Germinal center (tissue), 1 donor: ENCODE results near the gene SMTNL2.
"Not testable (repeated sequence)": the region's sequence is repeated elsewhere in the genome, so short reads cannot be mapped to it uniquely, and the experiment has no call there.

ENCODE experiments used
- DNase-seq: peaks from one replicate; pipeline ENCODE4 v3.0.0; 2012; ENCODE audit warnings: mixed read lengths, low spot score

SMTNL2 gene

DNA sequence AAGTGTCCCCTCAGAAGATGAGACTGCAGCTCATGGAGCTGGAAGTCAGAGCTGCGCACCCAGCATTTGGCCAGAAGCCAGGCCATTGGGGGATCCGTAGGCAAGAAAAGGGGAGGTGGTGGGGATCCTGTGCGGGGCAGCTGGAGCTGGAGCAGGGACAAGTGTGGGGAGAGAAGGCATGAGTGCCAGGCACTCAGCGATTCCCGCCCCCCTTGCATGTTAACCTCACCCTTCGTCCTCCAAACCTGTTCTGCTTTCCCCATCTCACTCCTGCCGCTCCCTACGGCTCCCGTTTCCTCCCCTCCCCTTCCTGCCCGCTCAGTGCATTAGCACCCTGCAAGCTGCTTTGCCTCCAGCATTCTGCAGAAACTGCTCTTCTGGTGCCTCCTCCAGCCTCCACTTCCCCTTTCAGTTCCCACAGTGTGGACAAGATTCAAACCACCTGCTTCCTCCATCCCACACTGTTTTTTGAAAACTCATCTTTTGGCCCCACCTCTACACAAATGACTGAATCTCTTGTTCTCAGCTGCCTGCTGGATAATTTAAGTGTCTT, 51.6 kb downstream of the SMTNL2 start:
- peak; percentile 56 for DNase-seq

DNA sequence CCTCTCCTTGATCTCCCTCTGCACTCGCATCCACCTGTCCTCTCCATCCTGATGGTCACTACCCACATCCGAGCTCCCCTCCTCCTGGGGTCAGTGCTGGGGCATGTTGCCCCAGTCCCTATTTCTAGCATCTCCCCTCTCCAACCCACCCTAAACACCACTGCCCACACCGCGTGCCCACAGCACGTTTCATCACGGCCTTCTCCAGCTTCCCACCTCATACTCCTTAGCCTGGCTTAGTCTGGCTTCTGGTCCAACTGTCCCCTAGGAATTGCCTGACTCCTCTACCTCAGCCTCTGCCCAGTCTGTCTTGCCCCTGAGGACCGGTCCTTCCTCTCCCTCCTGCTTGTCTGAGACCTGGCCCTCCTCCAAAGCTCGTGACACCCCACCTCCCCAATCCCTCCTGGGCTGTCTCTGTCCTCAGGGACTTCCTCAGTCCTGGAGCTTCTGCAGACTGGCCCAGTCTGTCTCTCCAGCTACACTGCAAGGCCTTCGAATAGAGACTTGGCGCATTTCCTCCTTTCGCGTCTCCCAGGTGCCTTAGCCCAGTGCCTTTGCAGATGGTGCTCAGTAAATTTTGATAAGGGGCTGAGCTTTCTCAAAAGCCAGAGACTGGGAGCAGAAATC, 52.3 kb downstream of the SMTNL2 start:
- DNase-seq: peak; percentile 28

DNA sequence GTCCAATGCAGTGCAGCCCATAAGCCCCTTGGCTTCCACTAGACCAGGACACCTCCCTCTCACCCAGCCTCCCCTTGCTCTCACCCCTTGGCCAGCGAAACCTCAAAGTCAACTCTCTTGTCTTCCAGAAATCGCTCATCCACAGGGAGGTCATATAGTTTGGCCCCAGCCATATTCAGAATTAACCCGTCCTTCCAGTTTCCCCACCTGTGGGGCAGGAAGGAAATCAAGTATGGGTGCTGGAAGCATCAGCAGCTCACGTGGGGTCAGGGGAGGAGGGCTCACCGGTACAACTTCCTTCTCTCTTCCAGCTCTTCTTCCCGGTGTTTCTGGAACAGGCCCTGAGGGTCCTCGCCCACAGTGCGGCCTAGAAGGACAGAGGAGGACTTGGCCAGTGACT, 54.4 kb downstream of the SMTNL2 start:
- not testable (repeated sequence) for DNase-seq

DNA sequence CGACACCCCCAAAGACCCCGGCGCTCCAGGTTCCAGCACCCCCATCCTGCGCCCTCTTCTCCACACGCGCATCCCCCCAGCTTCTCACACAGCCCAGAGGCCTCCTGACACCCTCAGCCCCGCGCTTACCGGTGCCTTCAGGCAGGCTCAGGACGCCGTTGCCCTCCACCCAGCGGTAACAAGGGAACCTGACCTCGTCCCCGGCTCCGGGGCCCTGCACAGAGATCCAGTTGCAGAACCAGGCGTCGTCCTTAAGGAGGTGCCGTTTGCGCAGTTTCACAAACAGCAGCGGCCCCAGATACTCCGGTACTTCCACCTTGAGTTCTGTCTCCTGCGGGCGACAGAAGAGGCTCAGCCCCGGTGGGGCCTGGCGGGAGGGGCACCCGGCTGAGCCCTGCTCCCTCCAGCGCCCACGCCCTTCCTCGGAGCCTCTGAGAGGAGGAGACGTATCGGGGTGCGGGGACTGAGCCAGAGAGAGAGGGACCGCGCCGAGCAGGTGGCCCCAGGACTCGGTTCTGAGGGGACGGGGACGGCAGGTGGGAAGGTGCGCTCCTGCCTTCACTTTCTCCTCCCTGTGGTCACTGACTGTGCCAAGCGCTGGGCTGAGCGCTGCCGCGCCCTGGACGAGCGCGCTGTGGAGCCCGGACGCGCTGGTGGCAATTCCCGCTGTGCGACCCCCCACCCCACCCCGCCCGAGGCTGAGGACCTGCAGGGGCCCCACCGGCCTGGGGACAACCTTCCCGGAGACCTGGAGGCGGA, 55.2 kb downstream of the SMTNL2 start:
- peak; percentile 19 for DNase-seq

DNA sequence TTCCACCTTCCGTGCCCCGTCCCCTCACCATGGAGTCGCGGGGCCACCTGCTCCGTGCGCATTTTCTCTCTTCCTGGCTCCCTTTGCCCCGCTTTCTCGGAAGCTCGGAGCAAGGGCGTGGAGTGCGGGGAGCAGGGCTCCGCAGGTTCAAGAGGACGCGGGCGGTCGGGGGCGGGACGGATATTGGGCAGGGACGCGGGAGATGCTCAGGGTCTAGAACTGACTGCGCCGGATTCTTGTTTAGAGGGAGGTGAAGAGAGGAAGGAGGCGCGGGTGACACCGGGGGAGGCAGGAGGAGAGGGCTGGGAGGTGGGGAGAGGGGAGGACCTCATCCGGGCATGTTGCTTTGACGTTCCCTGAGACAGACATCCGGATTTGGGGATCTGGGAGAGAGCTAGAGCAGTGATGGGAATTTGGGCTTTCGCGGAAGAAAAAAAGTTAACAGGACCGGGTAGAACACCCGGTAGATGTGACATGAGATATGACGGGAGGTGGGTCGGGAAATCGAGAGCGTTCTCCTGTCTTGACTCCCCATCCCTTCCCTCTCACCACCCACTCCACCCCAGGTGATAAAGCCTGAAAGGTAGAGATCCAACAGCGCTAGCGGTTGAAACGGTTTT, 56.4 kb downstream of the SMTNL2 start:
- not testable (repeated sequence) for DNase-seq

DNA sequence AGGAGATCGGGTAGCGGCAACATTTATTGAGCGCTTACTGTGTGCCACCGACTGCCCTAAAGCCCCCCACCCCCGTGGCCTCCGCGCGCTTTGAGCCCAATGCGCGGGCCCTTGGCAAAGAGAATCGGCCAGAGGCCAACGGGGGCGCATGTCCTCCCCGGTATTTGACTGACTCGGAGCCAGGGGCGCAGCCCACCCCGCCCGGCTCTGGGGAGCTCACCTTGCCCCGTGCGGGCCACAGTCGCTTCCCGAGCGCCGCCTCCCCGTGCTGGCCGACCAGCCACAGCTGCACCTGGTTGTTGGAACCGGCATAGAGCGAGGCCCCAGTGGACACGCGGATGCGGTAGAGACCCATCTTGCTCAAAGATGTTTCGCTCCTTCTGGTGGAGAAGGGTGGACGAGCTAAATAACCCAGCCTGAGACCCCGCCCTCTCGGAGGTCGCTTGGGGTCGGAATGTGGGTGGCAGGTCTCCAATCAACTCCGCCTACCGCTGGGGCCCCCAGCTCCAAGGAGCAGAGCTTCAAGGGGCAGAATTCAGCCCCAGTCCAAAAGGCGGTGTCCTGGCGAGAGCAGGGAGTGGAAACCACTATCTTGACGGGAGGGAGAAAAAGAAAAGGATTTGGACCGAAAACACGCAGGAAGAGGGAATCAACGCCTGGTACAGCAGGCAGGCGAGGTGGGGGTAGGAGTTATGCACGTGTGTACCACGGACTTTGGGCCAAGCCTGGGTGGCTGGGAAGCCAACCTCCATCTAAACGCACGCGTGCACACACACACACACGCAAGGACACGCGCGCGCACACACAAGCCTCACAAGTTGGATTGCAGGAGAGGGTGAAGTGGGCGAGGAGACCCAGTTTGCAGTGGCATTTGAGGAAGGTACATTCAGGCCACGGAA, 57.2 kb downstream of the SMTNL2 start, which contains the start of gene ALOX15:
TSS of gene ALOX15 (minus strand) at position 382 of the 899 bp plus-strand sequence. CDS start at position 355, 27 bp downstream.
- no peak for DNase-seq

DNA sequence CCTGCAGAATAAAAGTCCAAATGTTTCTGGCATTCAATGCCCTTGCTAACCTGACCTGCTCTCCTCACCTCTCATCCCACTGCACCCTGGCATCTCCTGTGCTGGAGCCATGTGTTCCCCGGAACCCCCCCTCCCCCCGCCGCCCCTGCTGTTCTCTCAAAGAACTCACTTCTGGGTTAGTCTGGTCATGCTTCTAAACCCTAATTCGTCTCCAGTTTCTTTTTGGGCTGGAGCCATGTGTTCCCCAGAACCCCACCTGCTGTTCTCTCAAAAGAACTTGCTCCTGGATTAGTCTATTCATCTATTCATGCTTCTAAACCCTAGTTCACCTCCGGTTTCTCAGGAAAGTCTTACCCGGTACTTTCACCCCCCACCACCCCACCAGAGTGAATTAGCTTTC, 58.0 kb downstream of the SMTNL2 start:
- no peak for DNase-seq

DNA sequence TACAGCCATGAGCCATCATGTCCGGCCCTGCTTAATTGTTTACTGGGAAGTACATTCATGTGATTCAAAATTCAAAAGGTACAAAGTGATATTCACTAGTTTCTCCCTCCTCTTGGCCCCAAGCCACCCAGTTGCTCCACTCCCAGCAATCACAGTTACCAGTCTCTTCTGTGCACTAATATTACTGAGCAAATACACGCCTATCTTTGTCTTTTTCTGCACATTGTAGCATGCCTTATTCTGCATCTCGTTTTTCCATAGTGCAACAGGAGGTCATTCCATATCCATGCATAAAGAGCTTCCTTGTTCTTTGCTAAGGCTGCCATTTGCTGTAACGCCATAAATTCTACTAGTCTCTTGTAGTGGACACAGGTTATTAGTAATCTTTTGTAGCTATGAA, 59.3 kb downstream of the SMTNL2 start:
- DNase-seq: no peak

DNA sequence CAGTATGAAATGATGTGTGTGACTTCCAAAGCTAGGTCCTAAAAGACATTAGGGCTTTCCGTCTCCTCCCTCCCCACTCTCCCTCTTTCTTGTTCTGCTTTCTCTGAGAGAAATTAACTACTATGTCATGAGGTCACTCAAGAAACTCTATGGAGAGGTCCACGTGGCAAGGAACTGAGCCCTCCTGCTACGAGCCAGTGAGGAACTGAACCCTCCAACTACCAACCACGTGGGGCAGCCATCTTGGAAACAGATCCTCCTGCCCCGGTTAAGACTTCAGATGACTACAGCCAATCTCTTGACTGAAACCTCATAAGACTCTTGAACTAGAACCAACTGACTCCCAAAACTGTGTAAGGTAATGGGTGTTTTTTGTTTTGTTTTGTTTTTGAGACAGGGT, 61.3 kb downstream of the SMTNL2 start:
- DNase-seq: no peak

DNA sequence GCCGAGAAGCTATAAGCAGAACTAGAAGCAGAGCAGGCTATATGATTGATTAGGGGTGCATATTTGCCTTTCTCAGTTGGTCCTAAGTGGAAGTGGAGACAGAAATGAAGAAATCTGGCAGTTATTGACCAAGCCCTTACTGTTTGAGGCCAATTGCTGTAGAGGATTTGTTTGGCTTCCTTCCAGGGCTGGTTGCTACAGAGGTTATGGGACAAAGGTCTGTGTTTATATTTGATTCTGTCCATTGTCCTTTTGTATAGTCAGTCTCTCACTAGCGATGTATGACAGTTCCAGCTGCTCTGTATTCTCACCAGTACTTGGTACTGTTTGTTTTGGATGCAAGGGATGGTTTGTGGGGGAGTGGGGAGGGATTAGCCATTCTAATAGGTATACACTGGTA, 64.4 kb downstream of the SMTNL2 start:
- DNase-seq: no peak

DNA sequence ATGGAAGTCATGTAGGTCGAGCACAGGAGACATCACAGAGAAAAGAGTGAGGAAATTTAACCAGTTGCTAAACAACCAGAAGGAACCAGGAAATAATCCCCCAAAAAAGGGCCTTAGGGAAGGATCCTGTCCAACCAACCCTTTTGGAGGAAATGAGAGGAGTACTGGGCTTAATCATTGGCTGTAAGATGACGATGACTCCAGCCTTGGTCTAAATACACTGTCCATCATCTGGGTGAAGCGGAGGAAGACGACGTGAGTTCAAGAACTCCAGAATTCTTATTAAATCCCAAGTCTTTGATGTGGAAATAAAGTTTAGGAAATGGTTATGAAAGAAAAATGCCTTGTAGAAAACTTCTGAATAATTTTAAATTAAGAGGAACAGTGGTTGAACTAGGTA, 68.7 kb downstream of the SMTNL2 start:
- no peak for DNase-seq

DNA sequence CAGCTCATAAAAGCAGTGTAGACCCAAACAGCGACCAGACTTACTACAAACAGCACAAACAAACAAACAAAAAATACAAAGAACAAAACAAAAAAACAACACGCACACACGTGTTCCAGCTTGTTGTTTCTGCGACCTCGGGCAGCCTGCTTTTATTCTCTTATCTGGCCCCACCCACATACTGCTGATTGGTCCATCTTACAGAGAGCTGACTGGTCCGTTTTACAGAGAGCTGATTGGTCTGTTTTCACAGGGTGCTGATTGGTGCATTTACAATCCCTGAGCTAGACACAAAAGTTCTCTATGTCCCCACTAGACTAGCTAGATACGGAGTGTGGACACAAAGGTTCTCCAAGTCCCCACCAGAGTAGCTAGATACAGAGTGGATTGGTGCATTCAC, 71.6 kb downstream of the SMTNL2 start:
- not testable (repeated sequence) for DNase-seq

DNA sequence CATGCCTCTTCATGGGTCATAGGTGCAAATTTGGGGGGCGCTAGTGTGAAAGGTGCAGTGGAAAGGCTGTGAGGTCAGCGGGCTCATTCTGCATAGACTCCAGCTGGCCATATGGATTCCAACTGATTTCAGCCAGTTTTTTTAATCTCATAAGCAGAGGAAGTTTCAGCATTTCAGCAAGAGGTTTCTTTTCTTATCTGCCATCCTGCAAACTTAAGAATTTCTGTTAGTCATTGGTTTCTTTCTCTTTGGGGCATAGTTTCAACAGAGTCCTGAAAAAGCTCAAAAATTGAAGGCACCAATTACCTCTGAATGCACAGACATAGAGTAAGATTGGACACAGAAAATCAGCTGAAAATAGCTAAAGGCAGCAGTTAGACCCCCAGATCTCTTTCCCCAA, 73.3 kb downstream of the SMTNL2 start:
- no peak for DNase-seq
